Measurements from ENCODE around the gene FOXF1. TPM values are rescaled to one million over a fixed set of nuclear protein-coding genes. Genes with fewer than 3 reads are reported as not detected.
A peak's percentile ranks its signal among the peaks of the same experiment; 100 is the strongest.

FOXF1 gene
- total and polyA plus RNA-seq, 2 of the 13 experiments (the other 11 are each of a cell fraction or from before 2014, with no cell fraction given), result not detected

GRCh38 chr16:86554917-86555703 is 44.8 kb downstream of the FOXF1 start, which contains the start of gene MTHFSD (continued):
- TF ChIP-seq SP1 (IDR thresholded peaks at IDR 0.05) (no peak), SP1 (CRISPR knock-in tag; IDR thresholded peaks at IDR 0.05) (peak; percentile 92), ZNF207 (IDR thresholded peaks at IDR 0.05; ENCODE audit: borderline replicate concordance) (no peak), ZIK1 (CRISPR knock-in tag; IDR thresholded peaks at IDR 0.05; ENCODE audit: borderline replicate concordance, low read depth) (0 out of 2 replicates have a peak, but pooled peaks have one; percentile 13), DPF2 (CRISPR knock-in tag; IDR thresholded peaks at IDR 0.05; ENCODE audit: borderline replicate concordance, low read depth) (no peak), AHR (CRISPR knock-in tag; IDR thresholded peaks at IDR 0.05) (no peak), ZBTB49 (CRISPR knock-in tag; IDR thresholded peaks at IDR 0.05; ENCODE audit: borderline replicate concordance) (no peak), SRSF1 (optimal IDR thresholded peaks at IDR 0.05; ENCODE audit: low read depth, low read length) (no peak), BHLHE40 (IDR thresholded peaks at IDR 0.05; ENCODE audit: low read length) (no peak), PRDM4 (CRISPR knock-in tag; IDR thresholded peaks at IDR 0.05; ENCODE audit: borderline replicate concordance) (no peak)

Data from HepG2 (cell line).